ENCODE data around the gene ADCK1. TPM values are rescaled to one million over a fixed set of nuclear protein-coding genes. Genes with fewer than 3 reads are reported as not detected.
"Not testable (repeated sequence)": the region's sequence is repeated elsewhere in the genome, so short reads cannot be mapped to it uniquely, and the experiment has no call there.

The ADCK1 gene
- total RNA-seq, 2 experiments from 2014 or later: 7.5 to 9.6 TPM

DNA sequence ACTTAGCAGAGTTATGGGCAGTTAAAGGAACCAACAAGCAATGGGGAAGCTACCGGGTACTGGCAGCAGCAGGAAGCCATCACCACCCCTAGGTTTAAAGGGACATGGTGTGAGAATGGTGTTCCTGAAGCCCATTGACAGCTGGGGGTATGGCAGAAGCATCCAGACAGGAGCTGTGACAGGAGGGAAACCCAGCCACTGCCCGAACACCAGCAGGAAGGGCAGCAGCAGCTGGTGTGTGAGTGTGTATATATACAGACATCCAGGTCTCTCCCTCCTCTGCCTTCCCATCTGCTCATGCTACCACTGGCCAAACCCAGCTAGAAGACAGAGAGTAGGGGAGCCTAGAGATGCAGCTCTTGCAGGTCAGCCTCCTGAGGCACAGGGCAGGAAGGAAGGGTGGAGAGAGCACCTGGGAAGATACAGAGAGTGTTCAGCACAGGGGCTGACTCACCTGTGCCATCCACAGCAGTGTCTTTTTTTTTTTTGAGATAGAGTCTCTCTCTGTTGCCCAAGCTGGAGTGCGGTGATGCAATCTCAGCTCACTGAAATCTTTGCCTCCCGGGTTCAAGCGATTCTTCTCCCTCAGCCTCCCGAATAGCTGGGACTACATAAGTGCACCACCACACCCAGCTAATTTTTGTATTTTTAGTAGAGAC, 9.2 kb upstream of the ADCK1 start:
- Histone ChIP-seq H3K4me2 (ENCODE audit: low read length) (no peak overlapping the region), H3K79me2 (ENCODE audit: insufficient read depth, low read depth, low read length) (no peaks in the 10 kb centered on the region), H3K4me1 (ENCODE audit: insufficient read depth, low read length, poor library complexity, severe bottlenecking) (peaks cover 3% of the 10 kb centered on the region), H3K36me3 (ENCODE audit: insufficient read depth, low read length) (no peaks in the 10 kb centered on the region), H3K27ac (ENCODE audit: low read depth, low read length, poor library complexity, severe bottlenecking) (no peak overlapping the region), H3K9me3 (ENCODE audit: low read length) (no peaks in the 10 kb centered on the region), H2AFZ (ENCODE audit: low read length) (0 out of 2 replicates have a peak overlapping the region, but pooled peaks have one; percentile 19), H3K9me2 (ENCODE audit: insufficient read depth, low read length) (no peaks in the 10 kb centered on the region), H3K4me3 (ENCODE audit: low read depth, low read length, poor library complexity, severe bottlenecking) (no peak overlapping the region), H4K20me1 (ENCODE audit: insufficient read depth, low read length) (no peaks in the 10 kb centered on the region)
- no TSS peak for BruUV-seq (replicated peaks)
- intact Hi-C loops (cut with micrococcal nuclease; ENCODE audit: unreplicated experiment): no loop called here
- ChIA-PET CTCF (ENCODE audit: unreplicated experiment) (interaction anchor here (0.7 kb wide), 1 partner anchor 312 kb away, joined by 3 read pairs; no protein-coding TSS in a partner anchor), POLR2A (interaction anchor here (0.9 kb wide), 1 partner anchor 29 kb away, joined by 4 read pairs; no protein-coding TSS in a partner anchor)
- TF ChIP-seq, protein P1, sequence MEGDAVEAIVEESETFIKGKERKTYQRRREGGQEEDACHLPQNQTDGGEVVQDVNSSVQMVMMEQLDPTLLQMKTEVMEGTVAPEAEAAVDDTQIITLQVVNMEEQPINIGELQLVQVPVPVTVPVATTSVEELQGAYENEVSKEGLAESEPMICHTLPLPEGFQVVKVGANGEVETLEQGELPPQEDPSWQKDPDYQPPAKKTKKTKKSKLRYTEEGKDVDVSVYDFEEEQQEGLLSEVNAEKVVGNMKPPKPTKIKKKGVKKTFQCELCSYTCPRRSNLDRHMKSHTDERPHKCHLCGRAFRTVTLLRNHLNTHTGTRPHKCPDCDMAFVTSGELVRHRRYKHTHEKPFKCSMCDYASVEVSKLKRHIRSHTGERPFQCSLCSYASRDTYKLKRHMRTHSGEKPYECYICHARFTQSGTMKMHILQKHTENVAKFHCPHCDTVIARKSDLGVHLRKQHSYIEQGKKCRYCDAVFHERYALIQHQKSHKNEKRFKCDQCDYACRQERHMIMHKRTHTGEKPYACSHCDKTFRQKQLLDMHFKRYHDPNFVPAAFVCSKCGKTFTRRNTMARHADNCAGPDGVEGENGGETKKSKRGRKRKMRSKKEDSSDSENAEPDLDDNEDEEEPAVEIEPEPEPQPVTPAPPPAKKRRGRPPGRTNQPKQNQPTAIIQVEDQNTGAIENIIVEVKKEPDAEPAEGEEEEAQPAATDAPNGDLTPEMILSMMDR (conservative IDR thresholded peaks at IDR 0.05; ENCODE audit: low read length): no peak
- no peak for TF ChIP-seq EZH2phosphoT487 (IDR thresholded peaks at IDR 0.05; ENCODE audit: borderline replicate concordance, low read depth, low read length)
- DNase-seq (ENCODE audit: low spot score): no peak

DNA sequence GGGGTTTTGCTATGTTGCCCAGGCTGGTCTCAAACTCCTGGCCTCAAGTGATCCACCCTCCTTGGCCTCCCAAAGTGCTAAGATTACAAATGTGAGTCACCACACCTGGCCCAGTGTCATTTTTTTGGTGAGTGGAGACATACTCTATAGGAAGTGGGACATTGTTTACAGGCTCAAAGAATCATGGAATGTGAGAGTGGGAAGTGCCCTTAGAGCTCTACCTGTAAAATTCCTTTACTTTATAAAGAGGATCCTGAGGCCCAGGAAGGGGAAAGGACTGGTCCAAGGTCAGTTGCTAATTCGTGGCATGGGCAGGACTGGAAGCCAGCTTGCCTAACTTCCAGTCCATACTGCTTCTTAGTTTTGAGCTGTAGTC, 8.7 kb upstream of the ADCK1 start:
- H4K20me1 ChIP-seq (ENCODE audit: insufficient read depth, low read length): no peaks in the 10 kb centered on the region
- H2AFZ ChIP-seq (ENCODE audit: low read length): no peak overlapping the region
- no peak overlapping the region for H3K27ac ChIP-seq (ENCODE audit: low read depth, low read length, poor library complexity, severe bottlenecking)
- no peak for DNase-seq (ENCODE audit: low spot score)
- no peaks in the 10 kb centered on the region for H3K9me3 ChIP-seq (ENCODE audit: low read length)
- intact Hi-C loops (cut with micrococcal nuclease; ENCODE audit: unreplicated experiment): no loop called here
- H3K4me3 ChIP-seq (ENCODE audit: low read depth, low read length, poor library complexity, severe bottlenecking): no peak overlapping the region
- H3K79me2 ChIP-seq (ENCODE audit: insufficient read depth, low read depth, low read length): no peaks in the 10 kb centered on the region
- H3K4me1 ChIP-seq (ENCODE audit: insufficient read depth, low read length, poor library complexity, severe bottlenecking): peaks cover 8% of the 10 kb centered on the region
- H3K4me2 ChIP-seq (ENCODE audit: low read length): no peak overlapping the region
- H3K36me3 ChIP-seq (ENCODE audit: insufficient read depth, low read length): no peaks in the 10 kb centered on the region
- TF ChIP-seq, protein P1 (conservative IDR thresholded peaks at IDR 0.05; ENCODE audit: low read length): no peak
- no peak for TF ChIP-seq EZH2phosphoT487 (IDR thresholded peaks at IDR 0.05; ENCODE audit: borderline replicate concordance, low read depth, low read length)
- BruUV-seq (replicated peaks): no TSS peak
- H3K9me2 ChIP-seq (ENCODE audit: insufficient read depth, low read length): no peaks in the 10 kb centered on the region
- ChIA-PET CTCF (ENCODE audit: unreplicated experiment) (no interaction called here), POLR2A (interaction anchor here (0.9 kb wide), 1 partner anchor 30 kb away, joined by 4 read pairs; no protein-coding TSS in a partner anchor)

DNA sequence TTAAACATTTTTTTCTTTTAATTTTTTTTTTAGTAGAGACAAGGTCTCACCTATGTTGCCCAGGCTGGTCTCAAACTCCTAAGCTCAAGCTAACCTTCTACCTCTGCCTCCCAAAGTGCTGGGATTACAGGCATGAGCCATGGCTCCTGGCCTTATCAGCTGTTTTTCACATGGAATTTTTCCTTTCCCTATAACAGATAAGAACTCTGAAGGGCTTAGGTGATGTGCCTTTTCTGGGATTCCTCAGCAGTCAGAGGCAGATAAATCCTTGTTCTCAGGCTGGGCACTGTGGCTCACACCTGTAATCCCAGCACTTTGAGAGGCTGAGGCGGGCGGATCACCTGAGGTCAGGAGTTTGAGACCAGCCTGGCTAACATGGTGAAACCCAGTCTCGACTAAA, 6.7 kb upstream of the ADCK1 start:
- H3K9me2 ChIP-seq (ENCODE audit: insufficient read depth, low read length): not testable (repeated sequence)
- POLR2A ChIA-PET: interaction anchor here (0.6 kb wide), 1 partner anchor 75 kb away, joined by 3 read pairs; no protein-coding TSS in a partner anchor

More for the DNA sequence above, 6.7 kb upstream of the ADCK1 start:
- H2AFZ ChIP-seq (ENCODE audit: low read length); H3K36me3 ChIP-seq (ENCODE audit: insufficient read depth, low read length); H3K9me3 ChIP-seq (ENCODE audit: low read length); DNase-seq (ENCODE audit: low spot score); H3K27ac ChIP-seq (ENCODE audit: low read depth, low read length, poor library complexity, severe bottlenecking); H4K20me1 ChIP-seq (ENCODE audit: insufficient read depth, low read length); CTCF ChIA-PET (ENCODE audit: unreplicated experiment); H3K4me3 ChIP-seq (ENCODE audit: low read depth, low read length, poor library complexity, severe bottlenecking); H3K79me2 ChIP-seq (ENCODE audit: insufficient read depth, low read depth, low read length); BruUV-seq (replicated peaks); intact Hi-C loops (cut with micrococcal nuclease; ENCODE audit: unreplicated experiment); H3K4me2 ChIP-seq (ENCODE audit: low read length): not testable (repeated sequence)
- peaks cover 15% of the 10 kb centered on the region for H3K4me1 ChIP-seq (ENCODE audit: insufficient read depth, low read length, poor library complexity, severe bottlenecking)
